ENCODE data around the gene EPS8L2. TPM values are rescaled to one million over a fixed set of nuclear protein-coding genes. Genes with fewer than 3 reads are reported as not detected.

Gene EPS8L2
- total and polyA plus RNA-seq, 10 donors: 4.2 to 14.7 (median 7.3) TPM

GRCh38 chr11:723120-723883, 17.3 kb downstream of the EPS8L2 start:
- H3K36me3 ChIP-seq: no peaks in the 10 kb centered on the region
- H3K9me3 ChIP-seq: no peaks in the 10 kb centered on the region
- 40 to 50% (median 49%) methylated on average over 7 to 8 of the region's 8 CpGs for WGBS, 5 donors
- no peak overlapping the region for H3K27ac ChIP-seq
- intact Hi-C loops (cut with DNase I; ENCODE audit: low total_unique reads): loop anchor here (5.0 to 10.0 kb wide), 2 partner anchors 61 to 169 kb away; no protein-coding TSS in a partner anchor
- DNase-seq: no peak
- peak overlapping the region in 1 of 8 donors; percentile 51 for H3K4me3 ChIP-seq
- peaks cover 0 to 81% (median 41%) of the 10 kb centered on the region in 7 donors for H3K27me3 ChIP-seq (replicated peaks in 1 of 7)
- TF ChIP-seq CTCF (IDR thresholded peaks at IDR 0.05 in 8 of 11, conservative IDR thresholded peaks at IDR 0.05 in 3 of 11): peak; percentile 15 to 85 (median 69)
- no peak for TF ChIP-seq POLR2A (IDR thresholded peaks at IDR 0.05)
- no peak for TF ChIP-seq POLR2AphosphoS5 (IDR thresholded peaks at IDR 0.05)
- H3K4me1 ChIP-seq: peaks cover 37 to 72% (median 62%) of the 10 kb centered on the region in 6 donors

GRCh38 chr11:724049-724777, 18.2 kb downstream of the EPS8L2 start:
- Histone ChIP-seq H3K27ac (no peak overlapping the region), H3K4me3 (no peak overlapping the region), H3K27me3 (replicated peaks in 1 of 7) (peaks cover 0 to 88% (median 41%) of the 10 kb centered on the region in 7 donors), H3K9me3 (no peaks in the 10 kb centered on the region), H3K36me3 (no peaks in the 10 kb centered on the region), H3K4me1 (peaks cover 38 to 81% (median 63%) of the 10 kb centered on the region in 6 donors)
- intact Hi-C loops (cut with DNase I; ENCODE audit: low total_unique reads): loop anchor here (5.0 to 10.0 kb wide), 2 partner anchors 62 to 169 kb away; no protein-coding TSS in a partner anchor
- no peak for TF ChIP-seq CTCF (IDR thresholded peaks at IDR 0.05 in 8 of 11, conservative IDR thresholded peaks at IDR 0.05 in 3 of 11)
- no peak for TF ChIP-seq POLR2A (IDR thresholded peaks at IDR 0.05)
- no peak for TF ChIP-seq POLR2AphosphoS5 (IDR thresholded peaks at IDR 0.05)
- DNase-seq: peak; percentile 81
- WGBS, 5 donors: 72 to 84% (median 75%) methylated on average over 15 to 19 of the region's 19 CpGs

GRCh38 chr11:724778-725386, 18.9 kb downstream of the EPS8L2 start:
- peaks cover 38 to 88% (median 63%) of the 10 kb centered on the region in 6 donors for H3K4me1 ChIP-seq
- DNase-seq: no peak
- 73 to 92% (median 83%) methylated on average over 12 to 18 of the region's 18 CpGs for WGBS, 5 donors
- no peak overlapping the region for H3K27ac ChIP-seq
- H3K9me3 ChIP-seq: no peaks in the 10 kb centered on the region
- intact Hi-C loops (cut with DNase I; ENCODE audit: low total_unique reads): loop anchor here (5.0 to 10.0 kb wide), 2 partner anchors 63 to 170 kb away; no protein-coding TSS in a partner anchor
- H3K36me3 ChIP-seq: no peaks in the 10 kb centered on the region
- TF ChIP-seq POLR2AphosphoS5 (IDR thresholded peaks at IDR 0.05) (no peak), CTCF (IDR thresholded peaks at IDR 0.05 in 8 of 11, conservative IDR thresholded peaks at IDR 0.05 in 3 of 11) (no peak), POLR2A (IDR thresholded peaks at IDR 0.05) (no peak)
- H3K27me3 ChIP-seq (replicated peaks in 1 of 7): peaks cover 0 to 87% (median 37%) of the 10 kb centered on the region in 7 donors
- peak overlapping the region in 1 of 8 donors; percentile 69 for H3K4me3 ChIP-seq

All from spleen (tissue), 11 donors.